Stimulated activated CD4-positive, alpha-beta T cell treated with anti-CD3 and anti-CD28 coated beads, Interleukin-4, amount 100 ng/mL, for 1 hour (primary cell): Measurements from ENCODE around the gene SMIM23.
"Not testable (repeated sequence)": the region's sequence is repeated elsewhere in the genome, so short reads cannot be mapped to it uniquely, and the experiment has no call there.

Experiments
- DNase-seq: peaks from one replicate; pipeline ENCODE4 v3.0.0-alpha.2; 2020

SMIM23 gene

GRCh38 chr5:171774418-171774817 lies 11.2 kb upstream of the SMIM23 start:
- no peak for DNase-seq

DNA sequence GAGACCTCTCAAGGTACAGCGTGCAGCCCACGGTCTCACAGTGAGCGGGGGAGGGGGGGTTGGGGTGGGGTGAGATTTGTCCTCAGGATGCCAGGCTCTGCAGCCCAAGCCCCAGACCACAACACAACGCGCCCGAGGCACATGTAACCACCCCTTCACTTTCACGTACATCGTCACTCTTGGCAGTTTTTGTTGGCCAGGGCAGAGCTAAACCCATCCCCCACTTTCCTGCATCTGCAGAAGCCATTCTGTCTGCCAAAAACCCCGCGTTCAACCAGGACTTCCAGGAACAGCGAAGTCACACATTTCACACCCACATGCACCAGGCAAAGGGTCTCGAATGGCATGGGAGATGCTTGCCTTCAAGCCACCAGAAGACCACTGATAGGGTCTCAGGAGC lies 9.4 kb upstream of the SMIM23 start:
- no peak for DNase-seq

GRCh38 chr5:171776770-171777759 lies 8.6 kb upstream of the SMIM23 start:
- no peak for DNase-seq

DNA sequence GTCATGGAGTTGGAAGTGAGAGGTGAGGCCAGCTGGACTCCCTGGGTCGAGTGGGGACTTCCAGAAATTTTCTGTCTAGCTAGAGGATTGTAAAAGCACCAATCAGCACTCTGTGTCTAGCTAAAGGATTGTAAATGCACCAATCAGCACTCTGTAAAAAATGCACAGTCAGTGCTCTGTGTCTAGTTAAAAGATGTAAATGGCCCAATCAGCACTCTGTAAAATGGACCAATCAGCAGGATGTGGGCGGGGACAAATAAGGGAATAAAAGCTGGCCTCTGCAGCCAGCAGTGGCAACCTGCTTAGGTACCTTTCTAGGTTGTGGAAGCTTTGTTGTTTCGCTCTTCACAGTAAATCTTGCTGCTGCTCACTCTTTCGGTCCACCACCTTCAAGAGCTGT lies 3.9 kb upstream of the SMIM23 start:
- DNase-seq = not testable (repeated sequence)

DNA sequence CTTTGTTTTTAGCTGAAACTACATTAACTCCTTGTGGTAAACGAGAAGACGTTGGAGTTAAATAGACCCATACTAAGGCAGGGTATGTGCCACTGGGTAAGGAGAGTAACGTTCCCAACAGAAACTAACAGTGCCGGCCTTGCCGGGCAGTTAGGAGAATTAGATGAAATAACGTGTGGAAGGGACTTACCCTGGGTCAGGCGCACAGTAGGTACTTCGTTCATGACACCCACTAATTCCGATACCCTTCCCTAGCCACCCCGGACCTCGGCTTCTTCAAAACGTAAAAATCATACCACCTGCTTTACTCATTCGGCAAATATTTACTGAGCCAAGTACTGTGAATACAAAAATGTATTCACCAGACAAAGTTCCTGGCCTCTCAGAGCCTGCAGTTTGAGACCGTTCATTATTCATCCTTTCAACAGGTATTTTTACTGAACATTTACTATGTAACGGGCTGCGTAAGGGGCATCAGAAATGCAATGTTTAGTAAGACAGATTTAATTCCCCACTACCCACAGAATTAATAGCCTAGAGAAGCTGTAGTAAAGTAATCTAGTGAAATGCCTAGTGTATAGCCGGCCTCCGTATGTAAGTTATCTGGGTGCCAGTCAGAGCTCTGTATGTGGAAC lies 3.2 kb upstream of the SMIM23 start:
- no peak for DNase-seq

DNA sequence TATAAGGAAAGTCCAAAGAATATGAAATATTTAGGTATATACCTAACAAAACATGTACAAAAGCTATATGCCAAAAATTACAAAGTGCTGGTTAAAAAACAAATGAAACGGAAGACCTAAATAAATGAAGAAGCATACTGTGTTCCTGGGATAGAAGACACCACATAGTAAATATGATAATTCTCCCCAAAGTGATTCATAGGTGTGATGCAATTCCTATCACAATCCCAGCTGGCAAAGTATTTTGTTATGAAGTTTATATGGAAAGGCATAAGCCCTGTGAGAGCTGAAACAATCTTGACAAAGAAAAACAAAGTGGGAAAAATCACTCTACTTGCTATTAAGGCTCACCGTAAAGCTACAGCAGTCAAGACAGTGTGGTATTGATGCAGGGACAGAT lies 2.6 kb upstream of the SMIM23 start:
- DNase-seq = no peak

DNA sequence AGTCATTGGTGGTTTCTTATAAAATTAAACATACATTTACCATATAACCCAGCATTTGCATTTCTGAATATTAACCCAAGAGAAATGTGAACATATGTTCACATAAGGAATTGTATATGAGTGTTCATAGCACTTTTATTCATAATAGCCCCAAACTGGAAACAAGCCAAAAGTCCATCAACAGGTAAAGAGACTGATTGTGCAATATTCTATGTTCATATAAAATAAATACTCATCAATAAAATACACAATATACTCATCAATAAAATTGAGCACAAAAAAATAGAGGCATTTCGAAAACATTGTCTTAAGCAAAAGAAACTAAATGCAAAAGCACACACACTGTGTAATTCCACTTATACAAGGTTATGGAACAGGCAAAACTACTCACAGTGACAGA lies 3.7 kb downstream of the SMIM23 start:
- no peak for DNase-seq

DNA sequence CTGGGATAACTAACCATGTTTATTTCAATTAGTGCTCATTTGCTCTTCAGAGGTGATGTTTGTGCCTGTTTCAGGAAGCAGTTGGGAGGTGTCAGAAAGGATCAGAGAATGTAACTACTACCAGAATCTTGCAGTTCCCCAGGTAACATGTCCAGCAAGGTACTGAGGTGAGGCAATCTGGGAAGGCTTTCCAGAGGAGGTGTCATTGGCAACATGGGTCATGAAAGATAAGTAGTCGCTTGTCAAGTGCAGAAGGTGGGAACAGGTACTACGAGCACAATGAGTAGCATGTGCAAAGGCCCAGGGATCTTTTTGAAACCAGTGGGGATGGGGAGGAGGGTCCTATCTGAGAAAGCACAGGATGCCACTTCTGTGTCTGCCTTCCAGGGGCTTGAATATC lies 4.8 kb downstream of the SMIM23 start:
- DNase-seq = no peak

DNA sequence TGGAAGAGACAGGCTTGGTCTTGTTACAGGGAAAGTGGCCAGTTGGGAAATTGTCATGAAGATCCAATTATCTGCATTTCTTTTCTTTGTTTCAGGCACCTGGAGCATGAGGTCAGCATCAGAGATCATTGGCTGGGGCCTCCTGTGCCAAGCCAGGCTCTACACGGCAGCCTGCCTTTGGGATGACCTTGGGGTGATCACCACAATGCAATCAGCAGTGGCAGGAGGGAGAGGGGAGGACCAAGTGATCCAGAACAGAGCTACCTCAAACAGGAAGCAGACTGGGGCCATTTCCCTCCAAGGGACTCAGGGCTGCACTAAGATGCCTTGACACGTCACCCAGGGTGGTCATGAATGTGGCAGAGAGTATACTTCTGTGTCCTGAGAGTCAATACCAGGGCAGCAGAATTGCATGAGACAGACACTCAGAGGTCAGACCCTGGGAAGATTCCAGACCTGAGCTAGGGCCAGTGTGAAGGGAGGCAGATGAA lies 8.9 kb downstream of the SMIM23 start:
- no peak for DNase-seq

DNA sequence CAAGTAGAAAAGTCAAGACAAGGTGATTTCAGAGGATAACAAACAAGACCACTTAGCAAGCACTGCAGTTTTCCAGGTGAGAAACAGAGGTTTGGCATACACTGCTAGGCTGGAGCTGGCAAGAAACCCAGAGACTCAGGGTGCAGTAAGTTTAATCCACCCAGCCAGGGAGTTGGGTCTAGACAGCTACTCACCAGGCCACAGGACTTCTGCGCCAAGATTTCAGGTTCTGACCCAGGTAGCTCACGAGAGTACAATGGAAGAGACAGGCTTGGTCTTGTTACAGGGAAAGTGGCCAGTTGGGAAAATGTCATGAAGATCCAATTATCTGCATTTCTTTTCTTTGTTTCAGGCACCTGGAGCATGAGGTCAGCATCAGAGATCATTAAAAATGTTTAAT lies 9.8 kb downstream of the SMIM23 start:
- DNase-seq = no peak

DNA sequence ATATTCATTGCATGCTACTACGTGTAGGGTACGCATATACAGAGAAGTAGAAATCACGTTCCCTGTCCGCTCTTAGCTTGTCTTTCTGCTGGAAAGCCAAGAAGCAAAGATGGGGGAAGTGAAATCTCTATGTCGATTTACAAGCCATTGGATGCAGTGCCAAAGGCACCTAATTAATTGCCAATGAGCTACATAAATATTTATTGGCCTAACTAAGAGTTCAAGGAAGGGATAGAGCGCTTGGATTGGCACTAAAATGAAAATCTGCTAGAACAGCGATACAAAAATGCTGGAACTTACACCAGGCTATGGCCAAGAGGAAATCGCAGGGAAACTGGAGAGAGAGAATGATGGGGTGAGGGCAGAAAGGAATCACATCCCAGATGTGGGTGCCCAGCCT lies 10.8 kb downstream of the SMIM23 start:
- no peak for DNase-seq

DNA sequence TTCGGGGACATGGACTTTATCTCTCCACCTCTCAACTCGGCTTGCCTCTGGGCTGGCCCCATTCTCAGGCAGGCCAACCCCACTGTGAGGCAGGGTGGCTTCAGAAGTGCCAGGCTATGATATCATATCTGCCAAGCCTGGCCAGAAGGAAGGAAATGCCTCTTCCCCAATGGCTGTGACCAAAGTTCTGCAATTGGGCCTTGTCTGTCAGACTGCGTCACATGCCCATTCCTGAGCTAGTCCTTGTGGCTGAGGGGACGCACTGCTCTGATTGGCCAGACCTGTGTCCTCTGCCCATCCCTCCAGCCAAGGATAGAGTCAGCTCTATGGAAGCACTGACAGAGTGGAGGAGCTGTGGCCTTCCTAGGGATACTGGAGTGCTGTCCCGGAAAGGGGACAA lies 11.9 kb downstream of the SMIM23 start:
- no peak for DNase-seq

GRCh38 chr5:171798418-171798817 lies 12.8 kb downstream of the SMIM23 start:
- DNase-seq = no peak

DNA sequence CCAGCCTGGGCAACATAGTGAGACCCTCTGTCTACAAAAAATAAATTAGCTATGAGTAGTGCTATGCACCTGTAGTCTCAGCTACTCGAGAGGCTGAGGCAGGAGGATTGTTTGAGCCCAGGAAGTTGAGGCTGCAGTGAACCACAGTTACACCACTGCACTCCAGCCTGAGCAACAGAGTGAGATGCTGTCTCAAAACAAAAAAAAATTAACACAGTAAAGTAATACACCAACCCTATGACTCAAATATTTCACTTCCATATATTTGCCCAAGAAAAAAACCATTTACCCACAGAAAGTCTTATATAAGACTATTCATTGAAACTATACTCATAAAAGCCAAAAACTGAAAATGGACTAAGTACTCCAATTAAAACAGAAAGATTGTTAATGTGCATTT lies 16.2 kb downstream of the SMIM23 start:
- DNase-seq = no peak

DNA sequence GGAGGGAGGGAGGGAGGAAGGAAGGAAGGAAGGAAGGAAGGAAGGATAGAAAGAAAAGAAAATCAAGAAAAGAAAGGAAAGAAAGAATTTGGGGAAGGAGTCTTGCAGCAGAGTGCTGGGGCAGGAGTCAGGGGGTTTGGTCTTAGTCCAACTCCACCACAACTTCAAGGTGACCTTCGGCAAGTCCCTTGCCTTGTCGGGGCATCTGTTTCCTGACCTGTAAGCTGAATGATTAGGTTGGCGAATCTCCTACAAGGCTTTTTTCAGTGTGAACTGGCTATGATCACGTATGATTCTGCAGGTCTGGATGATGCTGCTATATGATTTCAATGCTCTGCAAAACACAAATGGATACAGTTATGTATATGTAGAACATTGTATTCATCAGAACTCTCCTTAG lies 20.1 kb downstream of the SMIM23 start:
- no peak for DNase-seq

DNA sequence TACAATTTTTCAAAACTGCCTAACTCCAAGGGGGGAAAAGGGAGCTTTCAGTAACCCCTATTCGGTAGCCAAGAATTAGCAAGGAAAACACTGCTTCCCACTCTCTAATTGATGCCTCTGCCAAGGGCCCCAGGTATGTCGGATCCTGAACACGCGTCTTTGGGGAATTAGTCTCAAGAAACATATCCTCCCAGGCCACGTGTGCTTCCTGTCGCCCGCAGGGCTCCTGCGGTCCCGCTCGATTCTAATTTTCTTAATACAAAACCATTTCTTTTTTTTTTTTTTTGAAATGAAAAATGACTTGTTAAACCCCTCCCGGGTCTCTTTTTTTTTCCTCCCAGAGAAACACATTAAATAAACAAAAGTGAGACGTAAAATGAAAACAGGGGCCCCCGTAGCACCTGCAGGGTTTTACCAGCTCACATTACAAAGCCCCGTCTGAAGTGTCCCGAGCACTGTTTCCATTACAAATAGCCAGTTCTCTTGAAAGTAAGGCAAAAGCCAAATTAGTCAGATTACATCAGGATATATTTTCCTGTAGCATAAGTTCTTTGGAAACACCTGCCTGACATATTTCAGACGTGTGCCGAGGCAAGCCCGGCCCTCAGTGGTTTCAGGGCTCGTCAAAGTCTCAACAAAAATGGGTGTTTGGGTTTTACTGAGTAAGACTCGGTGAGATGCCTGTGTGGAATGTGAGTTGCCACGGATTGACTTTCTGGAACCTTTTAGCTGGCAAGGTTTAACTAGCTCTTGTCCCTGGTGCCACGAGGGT lies 21.5 kb downstream of the SMIM23 start:
- DNase-seq = no peak

DNA sequence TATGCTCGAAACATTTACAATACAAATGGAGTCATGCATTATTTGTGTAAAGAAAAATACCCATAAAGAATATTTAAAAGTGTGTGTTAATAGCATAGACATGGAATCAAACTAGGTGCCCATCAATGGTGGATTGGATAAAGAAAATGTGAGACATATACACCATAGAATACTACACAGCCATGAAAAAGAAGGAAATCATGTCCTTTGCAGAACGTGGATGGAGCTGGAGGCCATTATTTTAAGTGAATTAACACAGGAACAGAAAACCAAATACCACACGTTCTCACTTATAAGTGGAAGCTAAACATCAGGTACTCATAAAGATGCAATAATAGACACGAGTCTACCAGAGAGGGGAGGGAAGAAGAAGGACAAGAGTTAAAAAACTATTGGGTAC lies 22.8 kb downstream of the SMIM23 start:
- no peak for DNase-seq

GRCh38 chr5:171808951-171809350 lies 23.3 kb downstream of the SMIM23 start:
- no peak for DNase-seq

- no peak for DNase-seq
These were observed 24.6 kb downstream of the SMIM23 start for GRCh38 chr5:171810227-171810626.

DNA sequence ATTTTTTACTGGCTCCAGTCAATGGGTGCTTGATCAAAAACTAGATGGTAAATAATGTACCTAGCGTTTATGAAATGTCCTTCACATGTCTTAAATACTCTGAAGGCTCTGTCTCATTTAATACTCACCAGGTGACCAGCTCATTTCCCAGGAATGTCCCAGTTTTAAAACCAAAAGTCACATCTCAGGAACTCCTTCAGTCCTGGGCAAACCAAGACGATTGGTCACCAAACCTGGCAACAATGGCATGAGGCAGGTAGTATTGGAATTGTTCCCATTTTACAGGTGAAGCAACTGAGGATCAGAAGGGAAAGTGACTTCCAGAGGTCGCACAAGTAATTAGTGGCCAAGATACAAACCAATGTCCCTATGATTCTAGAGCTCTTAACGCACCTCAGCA lies 27.7 kb downstream of the SMIM23 start:
- DNase-seq = no peak

- no peak for DNase-seq
These were observed 28.3 kb downstream of the SMIM23 start for GRCh38 chr5:171813813-171814490.

GRCh38 chr5:171816666-171817065 lies 31.0 kb downstream of the SMIM23 start:
- no peak for DNase-seq

- no peak for DNase-seq
These were observed 34.9 kb downstream of the SMIM23 start for GRCh38 chr5:171820561-171820960.
